Neural cell (in vitro differentiated cells): ENCODE data around the gene CTDSPL. TPM values are rescaled to one million over a fixed set of nuclear protein-coding genes. Genes with fewer than 3 reads are reported as not detected.

Experiments used
- H2AFZ ChIP-seq: fragments of 200-600, 300-800 bp; sonication (generic), shearing (Covaris generic); 2 replicates; pipeline ENCODE4 v1.6.0; 2014; ENCODE audit warnings: low read depth, mild to moderate bottlenecking, antibody characterized with exemption, low read length, moderate library complexity
- H3F3A ChIP-seq: fragments of 200-600 bp; shearing (Covaris generic); 2 replicates; pipeline ENCODE4 v1.6.1; 2016; ENCODE audit warnings: mild to moderate bottlenecking, moderate library complexity, mixed read lengths, antibody characterized with exemption, low read length; ENCODE audit not compliant: insufficient read depth, poor library complexity, severe bottlenecking
- H3K27ac ChIP-seq: fragments of 200-600, 300-800 bp; sonication (generic), shearing (Covaris generic); 2 replicates; pipeline ENCODE4 v1.5.1; 2014; ENCODE audit warnings: mild to moderate bottlenecking, low read length, moderate library complexity
- H3K27me3 ChIP-seq: fragments of 300-800, 200-600 bp; sonication (generic), shearing (Covaris generic); 2 replicates; pipeline ENCODE4 v1.6.0; 2014; ENCODE audit warnings: mild to moderate bottlenecking, low read depth, low read length, moderate library complexity; ENCODE audit not compliant: insufficient read depth
- H3K36me3 ChIP-seq: fragments of 300-800, 200-600 bp; sonication (generic), shearing (Covaris generic); 2 replicates; pipeline ENCODE4 v1.5.1; 2014; ENCODE audit warnings: mild to moderate bottlenecking, antibody characterized with exemption, low read length, moderate library complexity; ENCODE audit not compliant: insufficient read depth
- H3K4me2 ChIP-seq: fragments of 300-800, 200-600 bp; sonication (generic), shearing (Covaris generic); 2 replicates; pipeline ENCODE4 v1.6.0; 2014; ENCODE audit warnings: mild to moderate bottlenecking, low read length
- H3K4me3 ChIP-seq: fragments of 300-800, 200-600 bp; sonication (generic), shearing (Covaris generic); 2 replicates; pipeline ENCODE4 v1.5.1; 2014; ENCODE audit warnings: mild to moderate bottlenecking, low read length, moderate library complexity
- H3K79me2 ChIP-seq: fragments of 200-600 bp; shearing (Covaris generic); replicated peaks from 2 replicates; pipeline ENCODE4 v1.6.0; 2014; ENCODE audit warnings: mild to moderate bottlenecking, low read length, moderate library complexity; ENCODE audit not compliant: insufficient read depth
- H3K9ac ChIP-seq: fragments of 300-800, 200-600 bp; sonication (generic), shearing (Covaris generic); 2 replicates; pipeline ENCODE4 v1.6.1; 2016; ENCODE audit warnings: mild to moderate bottlenecking, low read length, mixed read lengths
- H3K9me2 ChIP-seq: fragments of 200-600 bp; shearing (Covaris generic); 2 replicates; pipeline ENCODE4 v1.6.1; 2016; ENCODE audit warnings: mild to moderate bottlenecking, low read length, mixed read lengths; ENCODE audit not compliant: insufficient read depth
- H3K9me3 ChIP-seq: fragments of 200-600, 300-800 bp; sonication (generic), shearing (Covaris generic); 2 replicates; pipeline ENCODE4 v1.6.1; 2016; ENCODE audit warnings: mild to moderate bottlenecking, mixed run types, low read length, moderate library complexity, mixed read lengths
- H4K20me1 ChIP-seq: fragments of 200-600 bp; shearing (Covaris generic); 2 replicates; pipeline ENCODE4 v1.6.1; 2016; ENCODE audit warnings: mild to moderate bottlenecking, mixed run types; ENCODE audit not compliant: insufficient read depth
- CTCF ChIP-seq: fragments of 450-650 bp; IDR thresholded peaks from 2 replicates; pipeline ENCODE4 v1.5.1; 2014; ENCODE audit warnings: antibody characterized with exemption, mild to moderate bottlenecking, moderate library complexity; ENCODE audit not compliant: poor library complexity, severe bottlenecking
- EP300 ChIP-seq: fragments of 450-650 bp; conservative IDR thresholded peaks from 2 replicates; pipeline ENCODE4 v1.6.1; 2014; ENCODE audit warnings: antibody characterized with exemption, mild to moderate bottlenecking, moderate library complexity; ENCODE audit not compliant: poor library complexity, severe bottlenecking
- EZH2 ChIP-seq: fragments of 200-600, 300-800 bp; shearing (Covaris generic), sonication (generic); IDR thresholded peaks from 2 replicates; pipeline ENCODE4 v1.6.1; 2014; ENCODE audit warnings: antibody characterized with exemption, low read length, borderline replicate concordance, mild to moderate bottlenecking; ENCODE audit not compliant: insufficient read depth, poor library complexity, severe bottlenecking
- MXI1 ChIP-seq: fragments of 450-650 bp; conservative IDR thresholded peaks from 2 replicates; pipeline ENCODE4 v1.6.1; 2014; ENCODE audit warnings: antibody characterized with exemption, mild to moderate bottlenecking; ENCODE audit not compliant: poor library complexity, severe bottlenecking
- POLR2AphosphoS5 ChIP-seq: IDR thresholded peaks from 2 replicates; pipeline ENCODE4 v1.6.1; 2012
- RAD21 ChIP-seq: fragments of 450-650 bp; conservative IDR thresholded peaks from 2 replicates; pipeline ENCODE4 v1.6.1; 2014; ENCODE audit warnings: antibody characterized with exemption, mild to moderate bottlenecking, moderate library complexity
- REST ChIP-seq: IDR thresholded peaks from 2 replicates; pipeline ENCODE4 v1.6.1; 2012; ENCODE audit warnings: borderline replicate concordance
- SMC3 ChIP-seq: fragments of 450-650 bp; conservative IDR thresholded peaks from 2 replicates; pipeline ENCODE4 v1.6.1; 2014; ENCODE audit warnings: antibody characterized with exemption, mild to moderate bottlenecking, moderate library complexity; ENCODE audit not compliant: poor library complexity
- TAF1 ChIP-seq: IDR thresholded peaks from 2 replicates; pipeline ENCODE4 v1.6.1; 2012; ENCODE audit warnings: low read depth
- polyA plus RNA-seq: library from polyadenylated mRNA; depleted of rRNA; stranded (reverse); fragments of >200 nt; gene quantifications from 2 replicates; pipeline ENCODE4 v1.2.3, GENCODE V29; 2014

The CTDSPL gene
- polyA plus RNA-seq, 1 donor from 2014 or later = 17.0 TPM

- H3K9ac ChIP-seq = no peak overlapping the region
- H2AFZ ChIP-seq = no peak overlapping the region
- H3K27me3 ChIP-seq = no peaks in the 10 kb centered on the region
- H3K4me3 ChIP-seq = no peak overlapping the region
- H3K9me2 ChIP-seq = no peaks in the 10 kb centered on the region
- H3K9me3 ChIP-seq = no peaks in the 10 kb centered on the region
- no peaks in the 10 kb centered on the region for H3F3A ChIP-seq
- no peak overlapping the region for H3K4me2 ChIP-seq
- H3K36me3 ChIP-seq = no peaks in the 10 kb centered on the region
- H4K20me1 ChIP-seq = no peaks in the 10 kb centered on the region
- H3K27ac ChIP-seq = no peak overlapping the region
- H3K79me2 ChIP-seq = no peaks in the 10 kb centered on the region
- TF ChIP-seq RAD21 (no peak), EP300 (no peak), MXI1 (no peak), SMC3 (no peak), TAF1 (no peak), CTCF (no peak), POLR2AphosphoS5 (no peak), REST (no peak), EZH2 (no peak)
Measured at GRCh38 chr3:38018296-38019266, 156.9 kb downstream of the CTDSPL start.

GRCh38 chr3:38019658-38020341, 158.1 kb downstream of the CTDSPL start:
- TF ChIP-seq TAF1 (no peak), REST (no peak), CTCF (no peak), SMC3 (no peak), MXI1 (no peak), RAD21 (no peak), POLR2AphosphoS5 (no peak), EZH2 (no peak), EP300 (no peak)
- Histone ChIP-seq H3K27ac (no peak overlapping the region), H3K79me2 (no peaks in the 10 kb centered on the region), H4K20me1 (no peaks in the 10 kb centered on the region), H3K9ac (no peak overlapping the region), H3K9me2 (no peaks in the 10 kb centered on the region), H3K4me3 (no peak overlapping the region), H3K4me2 (no peak overlapping the region), H3K36me3 (no peaks in the 10 kb centered on the region), H3F3A (no peaks in the 10 kb centered on the region), H3K9me3 (no peaks in the 10 kb centered on the region), H2AFZ (no peak overlapping the region), H3K27me3 (no peaks in the 10 kb centered on the region)
